T1000 (cell line): ENCODE data around the gene NUDT6.

ENCODE experiments used
- DNase-seq: peaks from one replicate; lab custom pipeline; 2025; ENCODE audit warnings: mixed read lengths; lab: John Stamatoyannopoulos, UW

The NUDT6 gene

GRCh38 chr4:122914292-122914904, 8.0 kb downstream of the NUDT6 start:
- no peak for DNase-seq

GRCh38 chr4:122912810-122913575, 9.4 kb downstream of the NUDT6 start:
- no peak for DNase-seq

- no peak for DNase-seq
Observed at GRCh38 chr4:122911588-122911987, 10.8 kb downstream of the NUDT6 start.

- no peak for DNase-seq
Observed at GRCh38 chr4:122909683-122910082, 12.7 kb downstream of the NUDT6 start.

- DNase-seq, result no peak
Observed at GRCh38 chr4:122908223-122908622, 14.2 kb downstream of the NUDT6 start.

- DNase-seq, result no peak
Observed at GRCh38 chr4:122906859-122907305, 15.5 kb downstream of the NUDT6 start.

- DNase-seq, result no peak
Observed at GRCh38 chr4:122903766-122904288, 18.6 kb downstream of the NUDT6 start.

GRCh38 chr4:122901247-122902010, 21.0 kb downstream of the NUDT6 start:
- no peak for DNase-seq

- DNase-seq, result no peak
Observed at GRCh38 chr4:122900314-122900713, 22.1 kb downstream of the NUDT6 start.

GRCh38 chr4:122899682-122900081, 22.7 kb downstream of the NUDT6 start:
- no peak for DNase-seq

GRCh38 chr4:122898370-122899150, 23.8 kb downstream of the NUDT6 start:
- DNase-seq, result no peak

GRCh38 chr4:122896270-122896669, 26.1 kb downstream of the NUDT6 start:
- DNase-seq, result no peak

GRCh38 chr4:122895336-122895995, 26.9 kb downstream of the NUDT6 start:
- no peak for DNase-seq

- DNase-seq, result no peak
Observed at GRCh38 chr4:122894827-122895226, 27.6 kb downstream of the NUDT6 start.

- no peak for DNase-seq
Observed at GRCh38 chr4:122890147-122890795, 32.1 kb downstream of the NUDT6 start.

- DNase-seq, result no peak
Observed at GRCh38 chr4:122889726-122890125, 32.7 kb downstream of the NUDT6 start.

GRCh38 chr4:122884499-122884898, 37.9 kb downstream of the NUDT6 start:
- no peak for DNase-seq

- DNase-seq, result no peak
Observed at GRCh38 chr4:122882857-122883735, 39.3 kb downstream of the NUDT6 start.

- no peak for DNase-seq
Observed at GRCh38 chr4:122879001-122879400, 43.4 kb downstream of the NUDT6 start.

- DNase-seq, result no peak
Observed at GRCh38 chr4:122876456-122876855, 45.9 kb downstream of the NUDT6 start.
